Stomach (tissue), 4 donors: ENCODE data around the gene IGHMBP2.
"Not testable (repeated sequence)": the region's sequence is repeated elsewhere in the genome, so short reads cannot be mapped to it uniquely, and the experiment has no call there.

Source experiments
- EP300 ChIP-seq: sonication (generic); formaldehyde crosslinking; IDR thresholded peaks from one replicate; pipeline ENCODE4 v1.6.1; 2017; ENCODE audit warnings: antibody characterized with exemption
- POLR2A ChIP-seq, 4 donors: fragments of 450-650 bp; IDR thresholded peaks; one replicate each; pipeline ENCODE4 v1.6.1; 2016; ENCODE audit warnings: antibody characterized with exemption in 4 of 4, control low read depth in 2 of 4, mild to moderate bottlenecking in 1 of 4, moderate library complexity in 1 of 4
- TF ChIP-seq, protein P1 (sequence below), 7 experiments: fragments of 450-650 bp in 4 of 7; fragments of 200-600 bp in 3 of 7; sonication (generic) in 3 of 7; IDR thresholded peaks; one replicate each; pipeline ENCODE4 v1.5.1; 2016 to 2019; ENCODE audit warnings: antibody characterized with exemption in 7 of 7, control low read depth in 2 of 7, mild to moderate bottlenecking in 1 of 7

DNA sequence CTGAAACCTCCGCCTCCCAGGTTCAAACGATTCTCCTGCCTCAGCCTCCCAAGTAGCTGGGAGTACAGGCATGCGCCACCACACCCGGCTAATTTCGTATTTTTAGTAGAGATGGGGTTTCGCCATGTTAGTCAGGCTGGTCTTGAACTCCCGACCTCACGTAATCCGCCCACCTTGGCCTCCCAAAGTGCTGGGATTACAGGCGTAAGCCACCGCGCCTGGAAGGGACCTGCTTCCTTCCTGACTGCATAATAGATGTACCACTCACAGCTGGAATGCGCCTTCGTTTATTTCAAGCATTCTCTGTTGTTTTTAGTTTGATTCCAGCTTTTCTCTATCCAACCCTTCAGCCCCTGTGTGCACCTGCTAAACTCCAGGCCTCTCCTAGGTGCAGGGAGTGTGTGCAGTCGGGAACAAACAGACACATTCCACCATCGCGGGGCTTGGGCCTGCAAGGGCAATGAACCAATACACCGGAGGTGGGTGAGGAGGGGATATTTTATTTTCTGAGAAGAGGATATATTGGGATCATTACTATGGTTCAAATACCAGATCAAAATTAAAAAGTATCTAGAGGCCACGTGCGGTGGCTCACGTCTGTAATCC is 47.2 kb upstream of the IGHMBP2 start:
- not testable (repeated sequence) for TF ChIP-seq POLR2A (IDR thresholded peaks at IDR 0.05); EP300
- TF ChIP-seq, protein P1, sequence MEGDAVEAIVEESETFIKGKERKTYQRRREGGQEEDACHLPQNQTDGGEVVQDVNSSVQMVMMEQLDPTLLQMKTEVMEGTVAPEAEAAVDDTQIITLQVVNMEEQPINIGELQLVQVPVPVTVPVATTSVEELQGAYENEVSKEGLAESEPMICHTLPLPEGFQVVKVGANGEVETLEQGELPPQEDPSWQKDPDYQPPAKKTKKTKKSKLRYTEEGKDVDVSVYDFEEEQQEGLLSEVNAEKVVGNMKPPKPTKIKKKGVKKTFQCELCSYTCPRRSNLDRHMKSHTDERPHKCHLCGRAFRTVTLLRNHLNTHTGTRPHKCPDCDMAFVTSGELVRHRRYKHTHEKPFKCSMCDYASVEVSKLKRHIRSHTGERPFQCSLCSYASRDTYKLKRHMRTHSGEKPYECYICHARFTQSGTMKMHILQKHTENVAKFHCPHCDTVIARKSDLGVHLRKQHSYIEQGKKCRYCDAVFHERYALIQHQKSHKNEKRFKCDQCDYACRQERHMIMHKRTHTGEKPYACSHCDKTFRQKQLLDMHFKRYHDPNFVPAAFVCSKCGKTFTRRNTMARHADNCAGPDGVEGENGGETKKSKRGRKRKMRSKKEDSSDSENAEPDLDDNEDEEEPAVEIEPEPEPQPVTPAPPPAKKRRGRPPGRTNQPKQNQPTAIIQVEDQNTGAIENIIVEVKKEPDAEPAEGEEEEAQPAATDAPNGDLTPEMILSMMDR (IDR thresholded peaks at IDR 0.05), result not testable (repeated sequence)
